Right lobe of liver (tissue), 6 donors: ENCODE results near the gene ERVMER34-1. TPM values are rescaled to one million over a fixed set of nuclear protein-coding genes. Genes with fewer than 3 reads are reported as not detected.

Experiments used
- ATAC-seq, 4 donors: fragments of 200-7000 bp; cut with Tn5 transposase; one replicate each; pipeline ENCODE4 v1.9.1; 2020; ENCODE audit warnings: mild to moderate bottlenecking in 4 of 4, moderate library complexity in 4 of 4
- DNase-seq, 3 donors: peaks; one replicate each; pipeline ENCODE4 v3.0.0-alpha.2; 2020
- H3K27ac ChIP-seq, 3 donors: fragments of 200-600 bp; one replicate each; pipeline ENCODE4 v1.8.0; 2022
- H3K27me3 ChIP-seq, 2 donors: fragments of 200-600 bp; one replicate each; pipeline ENCODE4 v1.8.0; 2022
- H3K36me3 ChIP-seq, 4 donors: fragments of 200-600 bp; sonication (generic) in 1 of 4; one replicate each; pipeline versions ENCODE4 v1.5.1 to v1.8.0; 2017 to 2022; ENCODE audit warnings: control low read depth in 1 of 4
- H3K4me1 ChIP-seq, 4 donors: fragments of 200-600 bp; sonication (generic) in 1 of 4; one replicate each; pipeline versions ENCODE4 v1.5.1 to v1.8.0; 2017 to 2022; ENCODE audit warnings: control low read depth in 1 of 4
- H3K4me3 ChIP-seq, 3 donors: fragments of 200-600 bp; one replicate each; pipeline ENCODE4 v1.8.0; 2022
- H3K9me3 ChIP-seq, 4 donors: fragments of 200-600 bp; sonication (generic) in 1 of 4; one replicate each; pipeline versions ENCODE4 v1.5.1 to v1.8.0; 2017 to 2022; ENCODE audit warnings: control low read depth in 1 of 4
- CTCF ChIP-seq, 4 donors: fragments of 200-600 bp in 3 of 4; fragments of 450-650 bp in 1 of 4; IDR thresholded peaks; one replicate each; pipeline versions ENCODE4 v1.5.1 to v1.8.0; 2016 to 2022; ENCODE audit warnings: antibody characterized with exemption in 4 of 4, mild to moderate bottlenecking in 2 of 4
- POLR2A ChIP-seq: fragments of 450-650 bp; IDR thresholded peaks from one replicate; pipeline ENCODE4 v1.6.1; 2017; ENCODE audit warnings: antibody characterized with exemption, mild to moderate bottlenecking
- WGBS: methylation state at CpG from one replicate; pipeline ENCODE4 v1.1.6; 2018; ENCODE audit warnings: low coverage, low lambda C conversion rate; ENCODE audit not compliant: insufficient coverage; ENCODE audit errors: missing lambda C conversion rate; 5-methylcytosine and 5-hydroxymethylcytosine counted together
- intact Hi-C, 2 donors: fragments of 100-400 bp; cut with DNase I; formaldehyde crosslinking; loops; one replicate each; pipeline versions ENCODE4 v1.11.2 to v1.14.1; 2022
- total RNA-seq, 6 experiments: library from RNA; depleted of rRNA in 2 of 6; stranded (reverse); fragments of >200 nt in 2 of 6; fragmentation: NEBNext Ultra II Directional in 3 of 6; extraction: Animal tissue kit (Norgen Biotek cat#: 25700) in 3 of 6; gene quantifications; one replicate each; pipeline versions ENCODE4 v1.1.0 to v1.2.4, GENCODE V29; 2016 to 2023
- donor health status: DM: no; HTN: yes; CAD: no.
- donor health status: DM: no; HTN: no; CAD: no.
- donor health status: DM: no; HTN: no; CAD: no.
- donor health status: DM: no; HTN: yes; CAD: no.
- donor health status: DM: no; HTN: yes; CAD: no.

The ERVMER34-1 gene
- total RNA-seq, 6 experiments from 2014 or later = 0.04 to 0.20 (median 0.15) TPM; not detected in 2

DNA sequence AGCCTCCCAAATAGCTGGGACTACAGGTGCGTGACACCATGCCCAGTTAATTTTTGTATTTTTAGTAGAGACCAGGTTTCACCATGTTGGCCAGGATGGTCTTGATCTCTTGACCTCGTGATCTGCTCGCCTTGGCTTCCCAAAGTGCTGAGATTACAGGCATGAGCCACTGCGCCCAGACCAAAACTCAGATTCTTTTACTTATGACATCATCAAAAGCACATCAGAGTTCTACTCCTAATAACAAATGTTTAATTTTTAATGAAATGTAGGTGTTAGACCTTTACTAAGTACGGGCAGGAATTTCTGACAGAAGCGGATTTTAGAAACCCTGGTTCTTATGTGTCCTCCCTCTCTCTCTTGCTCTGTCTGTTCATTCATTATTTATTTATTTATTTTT is 38.5 kb upstream of the ERVMER34-1 start:
- WGBS = 91% methylated on average over 5 of the region's 6 CpGs
- Histone ChIP-seq H3K36me3 (no peaks in the 10 kb centered on the region), H3K4me1 (no peaks in the 10 kb centered on the region), H3K27ac (no peak overlapping the region), H3K27me3 (no peaks in the 10 kb centered on the region), H3K4me3 (no peak overlapping the region), H3K9me3 (no peaks in the 10 kb centered on the region)
- ATAC-seq = no peak
- intact Hi-C loops = no loop called here
- DNase-seq = no peak
- TF ChIP-seq POLR2A (no peak), CTCF (IDR thresholded peaks at IDR 0.05) (no peak)

DNA sequence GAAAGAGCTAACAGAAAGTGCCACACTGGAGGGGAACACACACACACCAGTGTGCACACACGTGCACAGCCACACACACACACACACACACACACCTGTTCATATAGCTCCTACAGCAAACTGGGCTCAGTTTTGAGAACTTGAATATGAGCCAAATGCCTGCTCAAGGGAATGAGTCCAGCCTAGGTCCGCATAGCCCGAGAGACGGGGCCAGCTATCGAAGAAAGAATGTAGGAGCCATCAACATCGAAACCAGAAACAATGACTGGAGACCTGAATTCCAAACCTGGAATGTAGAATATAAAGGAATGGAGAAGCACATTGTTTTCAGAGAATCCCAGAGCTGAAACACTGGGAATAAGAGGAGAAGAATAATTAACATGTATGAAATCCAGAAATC is 37.6 kb upstream of the ERVMER34-1 start:
- Histone ChIP-seq H3K4me3 (no peak overlapping the region), H3K27me3 (no peaks in the 10 kb centered on the region), H3K9me3 (no peaks in the 10 kb centered on the region), H3K4me1 (no peaks in the 10 kb centered on the region), H3K27ac (no peak overlapping the region), H3K36me3 (no peaks in the 10 kb centered on the region)
- intact Hi-C loops = no loop called here
- no peak for TF ChIP-seq CTCF (IDR thresholded peaks at IDR 0.05)
- no peak for ATAC-seq
- no peak for DNase-seq
- 75% methylated on average over 6 of the region's 6 CpGs for WGBS

DNA sequence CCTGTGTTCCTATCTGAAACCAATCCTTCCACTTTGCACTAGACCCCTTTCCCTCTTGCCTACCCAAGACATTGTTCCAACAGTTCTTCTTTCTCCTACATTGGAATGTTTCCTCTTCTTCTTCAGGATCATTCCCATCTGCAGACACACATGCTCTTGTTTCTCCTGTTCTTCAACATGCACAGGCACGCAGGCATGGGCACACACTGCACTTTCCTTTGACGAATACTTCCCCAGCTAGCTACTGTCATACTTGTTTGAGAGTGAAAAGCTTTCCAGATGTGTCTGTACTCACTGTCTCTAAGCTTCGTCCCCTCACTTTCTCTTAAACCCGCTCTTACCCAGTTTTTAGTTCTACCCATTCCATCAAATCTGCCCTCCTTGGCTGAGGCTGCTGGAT is 31.8 kb upstream of the ERVMER34-1 start:
- Histone ChIP-seq H3K9me3 (no peaks in the 10 kb centered on the region), H3K27ac (no peak overlapping the region), H3K36me3 (no peaks in the 10 kb centered on the region), H3K4me3 (no peak overlapping the region), H3K27me3 (no peaks in the 10 kb centered on the region), H3K4me1 (no peaks in the 10 kb centered on the region)
- TF ChIP-seq POLR2A = no peak
- TF ChIP-seq CTCF (IDR thresholded peaks at IDR 0.05) = no peak
- DNase-seq (no peak), ATAC-seq (no peak)
- intact Hi-C loops = no loop called here
- 73% methylated on average over 4 of the region's 4 CpGs for WGBS

DNA sequence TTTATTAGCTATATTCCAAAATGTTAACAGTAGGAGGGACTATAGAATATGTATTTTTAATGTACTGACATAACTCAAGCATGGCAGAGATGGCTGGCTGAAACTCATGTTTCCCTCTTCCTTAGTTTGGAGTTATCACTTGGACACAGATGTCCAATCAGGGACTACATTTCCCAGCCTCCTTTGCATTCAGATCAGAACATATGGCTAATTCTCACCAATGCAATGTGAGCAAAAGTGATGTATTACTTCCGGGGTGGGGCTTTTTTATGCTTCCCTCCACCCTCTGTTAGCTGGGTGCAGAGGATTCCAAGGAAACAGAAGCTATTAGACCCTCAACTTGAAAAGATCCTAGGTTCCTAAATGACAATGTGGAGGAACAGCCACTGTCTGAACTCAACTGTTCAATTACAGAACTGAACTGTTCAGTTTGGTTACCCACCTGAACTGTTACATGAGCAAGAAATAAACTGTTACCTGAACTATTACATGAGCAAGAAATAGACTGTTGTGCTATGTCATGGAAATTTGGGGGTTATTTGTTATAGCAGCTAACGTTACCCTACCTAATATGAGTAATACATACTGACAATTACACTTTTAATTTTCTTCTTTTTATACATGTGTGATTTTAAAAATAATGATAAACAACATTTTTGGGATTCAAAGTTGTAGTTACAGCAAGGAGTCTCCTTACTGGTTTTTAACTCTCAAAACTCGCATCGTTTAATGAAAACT is 29.6 kb upstream of the ERVMER34-1 start:
- no peak for ATAC-seq

More for the DNA sequence above, 29.6 kb upstream of the ERVMER34-1 start:
- H3K4me3 ChIP-seq = no peak overlapping the region
- 87% methylated on average over 4 of the region's 4 CpGs for WGBS
- no peak for DNase-seq
- H3K9me3 ChIP-seq = no peaks in the 10 kb centered on the region
- H3K36me3 ChIP-seq = no peaks in the 10 kb centered on the region
- TF ChIP-seq CTCF (IDR thresholded peaks at IDR 0.05) (no peak), POLR2A (no peak)
- intact Hi-C loops = no loop called here
- no peak overlapping the region for H3K27ac ChIP-seq
- no peaks in the 10 kb centered on the region for H3K27me3 ChIP-seq
- H3K4me1 ChIP-seq = no peaks in the 10 kb centered on the region
